Left renal cortex interstitium (tissue), 4 donors: Measurements from ENCODE around the gene FAM53B. TPM values are rescaled to one million over a fixed set of nuclear protein-coding genes. Genes with fewer than 3 reads are reported as not detected.

ENCODE experiments used
- DNase-seq, 4 donors: peaks; one replicate each; pipeline ENCODE4 v3.0.0-alpha.2; 2013; ENCODE audit warnings: low read depth in 4 of 4, low spot score in 2 of 4, missing footprints in 1 of 4
- polyA plus RNA-seq, 4 donors: library from polyadenylated mRNA; unstranded; fragments of 120-200 nt; gene quantifications; one replicate each; pipeline ENCODE4 v1.2.1, GENCODE V29; 2013; ENCODE audit not compliant: insufficient read length in 4 of 4

Gene FAM53B
- polyA plus RNA-seq, 4 donors = 23.1 to 33.4 (median 28.0) TPM

DNA sequence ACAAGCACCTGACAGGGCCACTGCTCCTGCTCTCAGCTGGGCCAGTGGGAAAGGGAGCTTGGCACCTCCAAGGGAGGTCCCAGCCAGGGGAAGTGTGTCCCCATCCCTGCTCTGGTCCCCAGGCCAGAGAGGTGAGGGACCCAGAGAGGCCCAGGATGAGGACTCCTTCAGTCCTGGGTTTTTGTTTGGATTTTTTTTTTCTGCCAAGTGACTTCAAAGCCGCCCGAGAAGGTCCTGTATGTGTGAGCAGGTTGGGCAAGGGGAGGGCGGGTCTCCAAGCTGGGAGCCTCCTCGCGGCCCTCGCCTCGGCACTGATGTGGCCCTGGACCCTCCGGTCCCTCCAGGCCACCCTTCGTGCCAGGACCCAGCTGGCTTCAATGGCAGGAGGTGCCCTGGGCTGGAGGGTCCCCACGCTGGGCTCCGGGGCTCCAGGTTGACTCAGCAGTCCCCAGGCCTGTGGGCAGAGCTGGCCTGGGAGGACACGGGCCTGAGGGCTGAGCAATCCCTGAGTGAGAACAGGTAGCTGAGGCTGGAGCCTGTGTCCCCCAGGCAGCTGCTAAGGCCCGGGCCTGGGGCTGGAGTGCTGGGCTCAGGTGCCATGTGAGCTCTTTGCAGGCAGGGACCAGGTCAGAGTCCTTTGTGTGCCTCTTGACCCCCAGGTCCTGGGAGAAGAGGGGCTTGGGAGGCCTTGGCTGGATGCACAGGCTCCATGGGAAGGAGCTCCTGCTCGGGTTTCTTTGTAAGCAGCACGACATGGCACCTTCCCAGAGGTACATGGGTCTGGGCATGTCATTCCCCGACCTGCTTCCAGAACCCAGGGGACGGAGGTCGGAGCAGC lies 140.6 kb downstream of the FAM53B start:
- no peak for DNase-seq

DNA sequence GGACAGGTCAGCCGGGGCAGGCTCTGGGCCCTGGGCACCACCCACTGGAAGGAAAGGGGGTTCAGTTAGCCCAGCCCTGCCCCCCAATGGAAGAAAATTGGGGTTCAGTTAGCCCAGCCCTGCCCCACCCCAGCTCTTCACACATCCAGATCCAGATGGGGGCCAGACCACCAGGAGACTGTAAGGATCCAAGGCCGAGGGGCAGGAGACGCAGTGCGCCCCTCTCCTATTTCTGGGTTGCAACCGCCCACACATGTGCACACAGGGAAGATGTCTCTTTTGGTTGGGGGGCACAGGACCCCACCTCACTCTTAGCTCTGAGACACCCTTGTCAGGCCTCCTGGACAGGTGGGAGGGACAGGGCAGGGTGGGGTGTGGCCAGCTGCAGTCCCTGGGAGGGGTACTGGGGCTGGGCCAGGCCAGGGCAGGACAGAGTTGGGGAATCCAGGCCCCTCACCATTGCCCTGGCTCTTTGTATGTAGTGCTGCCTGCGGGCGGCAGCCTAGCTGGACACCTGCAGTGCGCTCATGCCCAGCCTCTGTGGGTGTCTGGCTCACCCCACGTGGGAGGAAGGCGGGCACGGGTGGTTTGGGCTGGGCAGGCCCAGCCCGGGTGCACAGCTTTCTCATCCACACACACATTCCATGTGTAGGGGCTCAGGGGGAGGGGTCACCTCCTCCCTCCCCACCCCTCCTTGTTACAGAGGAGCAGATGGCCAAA lies 141.4 kb downstream of the FAM53B start:
- DNase-seq = no peak

DNA sequence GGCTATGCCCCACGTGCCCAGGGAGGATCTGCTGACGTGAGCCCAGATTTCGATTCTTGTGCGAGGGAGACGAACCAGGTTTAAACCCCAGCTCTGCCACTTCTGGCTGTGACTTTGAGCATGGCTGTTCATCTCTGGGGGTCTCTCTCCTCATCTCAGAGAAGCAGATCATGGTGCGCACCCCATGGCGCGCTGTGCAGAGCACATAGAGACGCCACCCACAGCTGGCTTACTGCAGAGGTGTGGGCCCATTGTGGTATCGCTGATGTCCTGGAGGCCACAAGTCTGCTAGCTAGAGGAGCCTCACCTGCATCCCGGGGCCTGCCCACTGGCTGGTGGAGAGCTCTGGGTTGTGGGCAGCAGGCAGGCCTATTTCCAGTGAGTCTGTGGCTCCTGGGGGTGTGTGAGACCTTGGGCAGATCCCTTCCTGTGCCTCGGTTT lies 142.0 kb downstream of the FAM53B start:
- DNase-seq = no peak

DNA sequence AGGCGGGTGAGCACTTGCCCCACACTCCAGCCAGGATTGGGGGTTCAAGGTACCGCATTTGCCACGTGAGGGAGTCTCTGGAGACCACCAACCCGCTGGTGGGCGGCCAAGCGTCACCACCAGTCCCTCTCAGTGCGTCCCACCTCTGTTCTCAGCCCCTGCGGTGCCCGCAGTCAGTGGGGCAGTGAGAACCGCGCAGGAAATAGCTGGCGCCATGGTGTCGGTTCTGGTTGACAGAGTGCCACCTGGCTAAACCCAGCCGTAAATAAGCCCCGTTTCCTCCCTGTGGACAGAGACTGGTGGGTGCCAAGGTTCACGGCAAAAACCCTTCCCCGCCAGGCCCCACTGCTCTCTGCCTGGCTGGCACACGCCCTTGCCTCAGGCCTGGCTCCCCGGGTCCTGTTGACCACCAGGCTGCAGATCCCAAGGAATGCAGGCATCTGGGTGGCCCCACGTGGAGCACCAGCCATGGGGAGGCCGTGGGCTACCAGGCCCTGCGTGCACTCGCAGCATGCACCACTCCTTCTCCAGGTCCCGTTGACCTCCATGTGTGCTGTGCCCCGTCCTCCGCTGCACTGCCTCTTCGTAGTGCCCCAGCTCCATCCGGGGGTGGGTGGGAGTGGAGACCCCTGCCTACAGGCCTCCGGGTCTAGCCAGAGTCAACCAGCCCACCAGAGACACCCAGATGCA lies 142.6 kb downstream of the FAM53B start:
- DNase-seq = no peak

DNA sequence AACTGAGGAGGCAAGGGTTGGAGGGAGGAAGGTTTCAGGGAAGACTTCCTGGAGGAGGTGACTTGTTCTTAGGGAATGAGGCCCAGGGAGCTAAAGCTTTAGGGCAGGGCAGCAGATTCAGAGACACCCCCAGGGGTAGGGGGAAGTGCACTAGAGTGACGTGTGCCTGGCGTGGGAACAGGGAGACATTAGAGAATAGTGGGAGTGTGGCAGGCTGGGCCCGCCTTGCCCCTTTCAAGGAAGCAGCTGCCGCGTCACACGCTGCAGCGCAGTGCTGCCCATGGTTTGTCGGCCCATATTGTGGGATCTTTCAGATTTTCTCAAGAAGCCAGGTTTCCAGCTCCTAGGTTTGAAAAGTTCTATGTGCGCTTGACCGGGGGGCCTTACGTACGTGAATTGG lies 143.2 kb downstream of the FAM53B start:
- no peak for DNase-seq

DNA sequence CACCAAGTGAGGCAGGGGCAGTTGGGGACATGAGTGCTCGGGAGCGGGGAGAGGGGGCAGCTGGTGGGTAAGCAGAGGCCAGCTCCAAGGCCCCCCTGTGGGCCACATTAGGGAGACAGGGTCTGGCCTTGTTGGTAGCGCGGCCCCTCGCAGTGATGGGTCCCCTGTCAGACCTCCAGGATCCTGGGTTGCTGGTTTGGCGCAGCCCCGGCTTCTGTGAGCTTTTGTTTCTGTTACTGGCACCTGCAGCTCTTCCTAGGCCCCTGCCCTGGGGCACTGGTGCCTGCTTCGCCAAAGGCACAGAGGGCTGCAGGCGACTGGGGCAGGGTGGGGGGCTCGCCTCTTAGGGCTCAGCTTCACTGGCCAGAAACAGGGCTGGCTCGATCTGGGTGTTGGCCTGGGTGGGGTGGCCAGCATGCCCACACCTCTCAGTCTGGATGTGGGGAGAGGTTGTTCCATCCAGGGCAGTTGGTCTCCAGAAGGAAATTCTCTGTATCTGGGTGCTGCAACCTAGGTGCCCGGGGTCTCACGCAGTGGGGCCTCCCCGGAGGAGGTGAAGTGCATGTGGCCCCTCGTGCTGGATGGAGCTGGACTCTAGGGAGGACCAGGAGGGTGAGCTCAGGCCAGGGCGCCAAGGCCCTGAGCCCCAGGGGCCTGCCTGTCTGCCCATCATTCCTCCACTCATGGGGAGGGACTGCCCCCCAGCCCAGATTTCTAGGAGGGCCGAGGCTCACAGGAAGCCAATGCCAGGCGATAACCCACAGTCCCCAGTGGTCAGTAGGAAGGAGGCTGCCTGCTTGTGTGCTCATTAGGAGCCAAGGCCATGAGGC lies 143.9 kb downstream of the FAM53B start:
- DNase-seq = no peak

DNA sequence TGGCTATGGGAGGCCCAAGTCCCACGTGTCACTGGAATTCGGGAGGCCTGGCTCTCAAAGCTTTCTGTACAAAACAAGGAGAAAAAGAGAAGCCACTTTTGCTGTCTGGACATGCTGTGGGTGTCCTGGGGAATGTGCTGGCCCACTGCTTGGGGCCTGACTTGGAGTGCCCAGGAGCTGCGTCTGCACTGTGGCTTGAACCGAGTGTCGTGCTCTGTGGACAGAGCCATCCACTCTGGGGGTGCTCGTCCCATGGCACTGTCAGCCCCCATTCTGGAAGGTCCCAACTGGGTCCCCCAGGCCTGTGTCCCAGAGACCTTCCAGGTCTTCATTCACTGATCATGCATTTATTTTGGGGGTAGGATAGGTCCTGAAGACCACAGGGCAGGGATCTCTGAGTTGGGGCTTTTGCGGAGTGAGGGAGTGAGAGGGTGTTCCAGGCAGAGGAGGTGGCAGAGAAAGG lies 144.6 kb downstream of the FAM53B start:
- no peak for DNase-seq

DNA sequence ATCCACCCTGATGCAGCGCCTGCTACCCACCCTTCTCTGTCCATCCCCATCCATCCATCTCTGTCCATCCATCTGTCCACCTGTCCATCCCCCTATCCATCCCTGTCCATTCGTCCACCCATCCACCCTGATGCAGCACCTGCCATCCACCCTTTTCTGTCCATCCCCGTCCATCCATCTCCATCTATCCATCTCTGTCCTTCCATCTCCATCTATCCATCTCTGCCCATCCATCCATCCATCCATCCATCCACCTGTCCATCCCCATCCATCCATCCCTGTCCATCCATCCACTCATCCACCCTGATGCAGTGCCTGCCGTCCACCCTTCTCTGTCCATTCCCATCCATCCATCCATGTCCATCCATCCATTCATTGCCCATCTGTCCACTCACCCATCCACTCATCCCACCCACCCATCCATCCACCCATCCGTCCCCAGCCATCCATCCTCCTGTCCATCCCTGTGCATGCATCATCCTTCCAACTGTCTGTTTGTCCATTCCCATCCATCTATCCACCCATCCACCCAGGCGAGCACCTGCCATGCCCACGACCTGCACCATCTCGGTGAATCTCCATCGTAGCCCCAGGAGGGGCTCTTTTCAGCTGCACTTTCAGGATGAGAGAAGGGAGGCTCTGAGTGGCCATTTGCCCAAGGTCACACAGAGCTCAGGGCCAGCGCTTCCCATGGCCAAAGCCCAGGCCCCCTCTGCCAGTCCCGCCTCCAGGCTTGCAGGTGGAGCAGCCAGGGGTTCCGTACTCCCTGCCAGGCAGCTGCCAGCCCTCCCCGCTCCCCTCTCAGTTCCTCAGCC lies 145.2 kb downstream of the FAM53B start:
- no peak for DNase-seq

DNA sequence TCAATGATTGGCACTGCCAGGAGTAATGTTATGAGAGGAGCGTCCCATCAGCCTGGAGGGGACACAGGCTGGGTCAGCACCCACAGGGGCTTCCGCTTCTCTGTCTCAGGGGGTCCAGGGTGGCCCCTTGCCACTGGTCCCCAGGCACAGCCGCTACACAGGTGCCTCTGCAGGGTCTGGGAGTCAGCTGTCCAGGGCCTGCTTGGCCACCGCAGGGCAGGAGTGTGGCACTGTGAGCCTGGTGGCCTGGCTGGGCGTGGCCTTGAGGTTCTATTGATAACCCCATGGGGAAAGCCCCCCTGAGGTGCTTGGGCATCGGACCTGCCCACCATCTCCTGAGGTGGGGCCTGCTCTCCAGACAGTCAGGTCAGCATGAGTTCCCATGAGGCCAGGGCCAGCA lies 146.0 kb downstream of the FAM53B start:
- DNase-seq = no peak

DNA sequence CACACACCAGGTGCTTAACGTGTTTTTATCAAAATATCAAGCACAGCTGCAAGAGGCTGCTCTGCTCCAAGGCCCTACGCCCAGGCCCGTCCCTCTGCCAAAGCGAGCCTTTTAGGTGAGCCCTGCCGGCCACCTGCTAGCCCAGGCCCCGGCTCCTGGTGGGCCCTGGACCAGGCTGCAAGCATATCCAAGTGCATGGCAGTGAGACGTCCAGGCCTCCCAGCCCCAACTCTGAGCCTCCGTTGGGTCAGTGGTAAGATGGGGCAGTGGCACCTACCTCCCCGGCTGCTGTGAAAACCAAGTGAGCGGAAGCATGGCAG lies 146.4 kb downstream of the FAM53B start:
- DNase-seq = no peak

DNA sequence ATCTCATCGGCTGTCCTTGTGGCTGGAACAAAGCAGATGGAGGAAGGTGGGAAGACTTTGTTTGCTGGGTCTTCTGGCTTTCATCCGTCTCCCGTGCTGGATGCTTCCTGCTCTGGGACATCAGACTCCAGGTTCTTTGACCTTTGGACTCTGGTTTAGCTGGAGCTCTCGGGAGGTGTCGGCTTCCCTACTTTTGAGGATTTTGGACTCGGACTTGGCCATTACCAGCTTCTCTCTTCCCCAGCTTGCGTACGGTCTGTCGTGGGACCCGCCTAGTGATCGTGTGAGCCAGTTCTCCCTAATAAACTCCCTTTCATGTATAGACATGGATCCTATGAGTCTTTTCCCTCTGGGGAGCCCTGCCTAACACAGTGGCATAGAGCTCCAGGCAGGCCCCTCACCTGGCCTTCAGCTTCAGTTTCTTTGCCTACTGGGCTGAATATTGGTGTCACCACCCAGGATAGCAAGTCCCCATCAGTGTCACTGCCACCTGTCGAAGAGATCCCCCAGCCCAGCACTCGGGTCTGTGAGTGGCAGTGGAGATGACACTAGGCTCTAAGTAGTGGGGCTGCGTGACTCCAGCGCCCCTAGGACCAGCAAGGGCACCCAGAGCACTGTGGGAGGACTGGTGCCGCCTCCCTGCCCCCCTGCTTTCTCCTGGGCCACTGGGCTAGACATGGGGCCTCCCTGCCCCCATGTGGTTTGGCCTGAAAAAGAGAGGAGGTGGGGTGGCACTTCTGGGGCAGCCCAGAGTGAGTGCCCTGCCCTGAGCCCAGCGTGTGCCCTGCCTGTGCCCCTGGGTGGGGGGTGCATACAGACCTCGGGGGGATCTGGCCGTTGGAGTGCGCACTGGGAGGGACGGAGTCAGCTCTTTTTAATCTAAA lies 147.0 kb downstream of the FAM53B start:
- DNase-seq = no peak

DNA sequence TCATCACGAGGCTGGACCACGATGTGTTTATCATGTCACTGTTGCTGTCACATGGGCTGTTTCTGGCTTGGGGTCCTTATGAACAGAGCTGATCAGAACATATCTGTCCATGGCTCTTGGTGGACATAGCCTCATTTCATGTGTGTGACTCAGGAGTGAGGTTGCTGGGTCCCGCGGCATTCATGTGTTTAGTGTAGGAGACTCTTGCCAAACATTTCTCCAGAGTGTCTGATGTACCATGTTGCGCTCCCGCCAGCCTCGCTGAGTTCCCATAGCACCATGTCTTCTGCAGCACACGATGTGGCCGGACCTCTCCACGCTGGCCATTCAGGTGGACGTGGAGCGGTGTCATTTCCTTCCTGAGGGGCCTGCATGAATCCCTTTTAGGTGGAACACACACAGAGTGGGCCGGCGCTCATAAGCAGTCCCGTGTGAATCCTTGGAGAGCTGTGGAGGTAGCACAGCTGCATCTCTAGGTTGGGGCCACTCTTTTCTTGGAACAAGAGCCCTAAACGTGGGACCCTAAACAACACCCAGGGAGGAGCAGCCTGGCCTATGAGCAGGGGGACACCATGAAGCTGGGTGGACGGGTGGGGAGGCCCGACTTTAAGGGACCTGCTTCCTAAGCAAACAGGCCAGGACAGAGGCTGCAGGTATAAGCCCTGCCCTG lies 147.9 kb downstream of the FAM53B start:
- DNase-seq = no peak

DNA sequence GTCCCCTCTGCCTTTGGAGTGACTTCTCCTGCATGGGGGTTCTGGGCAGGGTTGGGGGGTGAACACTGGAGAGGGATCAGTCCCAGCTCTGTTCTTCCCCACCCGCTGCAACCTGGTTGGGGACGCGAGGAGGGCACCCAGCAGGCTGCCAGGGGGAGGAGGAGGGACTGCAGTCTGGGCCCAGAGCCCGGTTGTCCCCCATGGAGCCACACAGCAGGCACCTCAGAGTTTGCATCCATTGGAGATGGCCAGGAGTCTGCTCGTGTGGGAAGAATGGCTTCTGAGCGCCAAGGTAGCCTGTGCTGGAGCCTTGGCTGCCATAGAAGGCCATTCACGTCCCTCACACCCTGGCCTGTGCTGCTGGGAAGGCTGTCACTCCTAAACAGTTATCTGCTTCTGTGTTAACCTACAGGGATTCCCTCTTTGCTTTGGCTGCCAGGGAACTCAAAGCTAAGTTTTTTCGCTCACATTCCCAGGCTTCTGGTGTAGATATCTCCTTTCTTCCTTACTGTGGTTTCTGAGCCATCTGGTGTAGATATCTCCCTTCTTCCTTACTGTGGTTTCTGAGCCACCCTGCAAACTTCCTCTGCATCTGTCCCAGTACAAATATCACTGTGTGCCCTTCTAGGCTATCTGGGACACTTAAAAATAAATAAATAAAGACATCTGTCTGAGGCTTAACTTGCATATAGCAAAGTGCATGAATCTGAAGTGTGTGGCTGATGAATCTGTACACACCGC lies 148.9 kb downstream of the FAM53B start:
- DNase-seq = no peak

DNA sequence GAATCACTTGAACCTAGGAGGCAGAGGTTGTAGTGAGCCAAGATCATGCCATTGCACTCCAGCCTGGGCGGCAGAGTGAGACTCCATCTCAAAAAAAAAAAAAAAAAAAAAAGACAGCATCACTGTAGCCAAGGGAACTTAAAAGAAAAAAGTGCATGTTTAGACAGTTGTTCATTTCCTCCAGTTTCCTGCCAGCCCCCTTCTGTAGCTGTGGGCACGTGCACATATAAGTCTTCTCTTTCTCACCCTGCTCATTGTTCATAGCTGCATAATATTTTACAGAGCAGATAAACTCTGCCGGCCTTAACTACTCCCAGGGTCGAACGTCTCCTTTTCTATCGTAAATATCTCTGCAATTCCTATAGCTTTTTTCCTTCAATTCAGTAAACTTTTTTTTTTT lies 149.9 kb downstream of the FAM53B start:
- no peak for DNase-seq

DNA sequence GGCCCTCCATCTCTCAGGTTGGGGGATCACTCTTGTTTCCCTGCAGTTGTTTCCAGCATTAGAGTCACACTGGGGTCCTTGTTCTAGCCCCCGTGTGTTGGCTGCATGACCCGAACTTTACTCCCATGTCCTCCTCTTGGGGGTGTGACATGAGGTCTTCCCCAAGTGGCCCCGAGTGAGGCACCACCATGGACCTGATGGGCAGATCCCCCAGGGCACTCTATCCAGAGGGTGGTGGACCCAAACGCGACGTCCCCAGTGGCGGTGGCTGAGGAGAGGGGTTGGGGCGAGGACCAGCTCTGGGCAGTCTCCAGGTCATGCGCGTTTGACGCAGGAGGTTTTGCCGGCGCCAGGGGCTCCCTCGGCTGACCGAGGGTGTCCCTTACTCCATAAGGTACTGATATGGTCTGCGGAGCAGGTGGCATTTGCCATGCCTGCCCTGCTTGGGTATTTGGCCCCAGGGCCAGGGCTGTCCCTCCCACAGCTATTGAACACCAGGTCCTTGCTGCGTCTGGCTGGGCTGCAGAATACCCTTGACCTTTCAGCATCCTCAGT lies 150.7 kb downstream of the FAM53B start:
- no peak for DNase-seq

DNA sequence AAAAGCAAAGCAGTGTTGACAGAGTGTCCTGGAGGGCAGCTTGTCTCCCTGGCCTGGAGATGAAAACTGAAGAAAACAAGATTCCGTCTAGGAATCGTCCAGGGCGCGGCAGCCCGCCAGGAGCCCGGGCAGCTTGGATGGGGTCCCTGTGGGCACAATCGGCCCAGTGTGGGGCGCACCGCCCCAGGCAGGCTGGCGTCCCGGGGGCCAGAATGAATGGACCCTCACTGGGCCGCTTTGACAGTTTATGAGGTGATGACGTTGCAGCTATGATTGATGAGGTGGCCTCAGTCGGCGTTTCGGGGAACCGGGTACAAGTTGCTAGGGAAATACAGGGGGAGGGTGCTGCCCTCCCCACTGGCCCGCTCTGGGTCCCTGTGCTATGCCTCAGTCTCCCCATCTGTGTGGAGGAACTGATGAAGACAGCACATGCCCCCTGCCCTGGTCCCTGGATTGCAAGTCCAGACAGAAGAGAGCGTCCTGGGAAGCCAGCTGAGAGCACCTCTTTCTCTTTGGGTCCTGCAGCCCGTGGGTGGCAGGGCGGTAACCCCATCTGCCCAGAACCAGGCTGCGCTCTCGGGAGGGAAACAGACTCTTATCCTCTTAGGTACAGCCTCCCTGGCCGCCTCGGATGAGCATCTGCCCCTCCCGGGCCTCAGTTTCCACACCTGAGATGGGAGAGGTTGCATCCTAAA lies 151.3 kb downstream of the FAM53B start:
- DNase-seq = no peak

DNA sequence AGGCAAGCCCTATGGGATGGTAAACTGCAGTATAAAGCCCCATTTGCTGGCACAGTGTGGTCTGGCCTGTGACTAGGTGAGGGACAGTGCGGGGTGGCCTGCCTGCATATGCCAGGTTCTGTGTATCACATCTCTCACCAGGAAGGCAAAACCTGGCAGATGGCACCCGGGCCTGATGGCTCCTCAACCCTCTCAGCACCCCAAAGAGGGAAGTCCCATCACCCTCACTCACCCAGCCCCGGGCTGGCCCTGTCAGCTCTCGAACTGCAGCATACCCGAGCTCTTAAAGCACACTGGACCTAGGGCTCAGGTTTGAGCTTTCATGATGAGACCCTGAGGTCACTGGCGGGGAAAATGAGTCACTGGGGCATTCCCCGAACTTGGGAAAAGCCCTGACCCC lies 152.1 kb downstream of the FAM53B start:
- no peak for DNase-seq
